ENCODE data around the gene C14orf119.
A peak's percentile ranks its signal among the peaks of the same experiment; 100 is the strongest.

Gene C14orf119

DNA sequence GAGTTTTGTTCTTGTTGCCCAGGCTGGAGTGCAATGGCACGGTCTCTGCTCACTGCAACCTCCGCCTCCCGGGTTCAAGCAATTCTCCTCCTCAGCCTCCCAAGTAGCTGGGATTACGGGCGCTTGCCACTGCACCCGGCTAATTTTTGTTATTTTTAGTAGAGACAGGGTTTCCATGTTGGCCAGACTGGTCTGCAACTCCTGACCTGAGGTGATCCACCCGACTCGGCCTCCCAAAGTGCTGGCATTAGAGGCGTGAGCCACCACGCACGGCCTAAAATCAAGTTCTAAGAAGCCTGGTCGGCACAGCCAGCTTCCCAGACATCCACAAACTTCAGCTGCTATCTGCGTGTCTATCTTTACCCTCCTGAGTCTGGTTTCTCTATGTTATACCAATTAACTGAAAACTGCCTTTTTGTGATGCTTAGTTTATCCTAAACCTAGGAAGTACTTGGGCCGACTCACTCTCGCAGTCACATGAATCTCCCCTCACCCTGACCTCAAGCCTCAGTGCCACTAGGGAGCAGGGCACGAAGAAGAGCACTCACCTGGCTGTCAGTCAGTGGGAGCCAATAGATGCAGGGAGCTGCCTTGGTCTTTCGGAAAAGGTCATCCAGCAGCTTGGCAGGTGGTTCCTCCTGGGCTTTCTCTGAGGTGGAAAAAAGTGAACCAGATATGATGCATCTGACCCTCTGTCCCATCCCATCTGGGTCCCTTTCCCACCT, 34.6 kb upstream of the C14orf119 start:
- Histone ChIP-seq H3K4ac (ENCODE audit: low read depth, low read length) (no peak overlapping the region), H4K91ac (ENCODE audit: low read depth, low read length) (peak overlapping the region; percentile 45), H3K4me3 (ENCODE audit: low read depth, low read length) (no peak overlapping the region), H3K27ac (ENCODE audit: low read depth, low read length) (peak overlapping the region; percentile 84), H3K79me2 (ENCODE audit: control insufficient read depth, insufficient read depth, low read length, poor library complexity) (peaks cover 9% of the 10 kb centered on the region), H3K27me3 (ENCODE audit: insufficient read depth, low read length) (no peaks in the 10 kb centered on the region), H2BK12ac (ENCODE audit: low read length) (peak overlapping the region; percentile 42), H2AK5ac (ENCODE audit: low read length) (peak overlapping the region; percentile 38), H2AFZ (ENCODE audit: insufficient read depth, low read length, poor library complexity) (no peak overlapping the region), H3K9ac (ENCODE audit: low read length) (no peak overlapping the region), H2BK120ac (ENCODE audit: insufficient read depth, low read length, poor library complexity) (no peak overlapping the region), H2BK5ac (ENCODE audit: low read depth, low read length, poor library complexity) (no peak overlapping the region), H3K23ac (ENCODE audit: low read length) (no peak overlapping the region), H3K18ac (ENCODE audit: low read length) (peak overlapping the region; percentile 18), H4K8ac (ENCODE audit: low read depth, low read length) (peak overlapping the region; percentile 70), H3K4me2 (ENCODE audit: low read length) (no peak overlapping the region), H3K36me3 (ENCODE audit: control insufficient read depth in 1 of 2, insufficient read depth in 2 of 2, low read length in 2 of 2) (peaks cover 43 to 54% of the 10 kb centered on the region in 2 experiments), H3K4me1 (ENCODE audit: control insufficient read depth in 1 of 2, insufficient read depth in 2 of 2, low read length in 2 of 2) (peaks cover 26 to 36% of the 10 kb centered on the region in 2 experiments), H3K79me1 (ENCODE audit: low read length) (peaks cover 29% of the 10 kb centered on the region), H3K9me3 (ENCODE audit: insufficient read depth, low read depth, low read length) (no peaks in the 10 kb centered on the region), H4K12ac (ENCODE audit: low read depth, low read length) (no peak overlapping the region), H3K14ac (ENCODE audit: low read length) (no peak overlapping the region)
- DNase-seq: no peak
- no CpG with 5 or more reads among the region's 17 CpGs for WGBS (ENCODE audit: extremely low coverage, insufficient coverage, insufficient read length)

DNA sequence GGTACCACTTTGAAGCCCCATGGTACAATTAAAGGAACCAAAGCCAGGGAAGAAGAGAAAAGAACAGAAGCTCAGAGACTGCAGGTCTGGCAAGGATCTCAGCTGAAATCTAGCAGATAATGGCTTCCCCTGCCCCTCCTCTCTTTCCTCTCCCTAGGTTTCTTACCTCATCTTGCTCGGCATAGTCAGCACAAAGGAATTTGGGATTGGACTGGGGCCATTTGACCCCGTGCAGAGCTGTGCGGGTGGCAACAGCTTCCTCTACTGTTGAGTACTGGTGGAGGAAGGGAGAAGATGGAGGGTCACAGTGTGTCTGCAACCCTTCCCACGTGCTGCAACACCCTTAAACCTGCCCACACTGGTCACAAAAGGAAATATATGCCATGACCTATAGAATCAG, 33.3 kb upstream of the C14orf119 start:
- DNase-seq: peak; percentile 89 to 95
- Histone ChIP-seq H3K4me2 (ENCODE audit: low read length) (no peak overlapping the region), H3K79me1 (ENCODE audit: low read length) (peaks cover 23% of the 10 kb centered on the region), H3K4me1 (ENCODE audit: control insufficient read depth in 1 of 2, insufficient read depth in 2 of 2, low read length in 2 of 2) (peaks cover 26 to 29% of the 10 kb centered on the region in 2 experiments), H2BK120ac (ENCODE audit: insufficient read depth, low read length, poor library complexity) (no peak overlapping the region), H2BK5ac (ENCODE audit: low read depth, low read length, poor library complexity) (peak overlapping the region; percentile 72), H3K36me3 (ENCODE audit: control insufficient read depth in 1 of 2, insufficient read depth in 2 of 2, low read length in 2 of 2) (peaks cover 51 to 65% of the 10 kb centered on the region in 2 experiments), H2BK12ac (ENCODE audit: low read length) (no peak overlapping the region), H2AK5ac (ENCODE audit: low read length) (no peak overlapping the region), H3K27me3 (ENCODE audit: insufficient read depth, low read length) (no peaks in the 10 kb centered on the region), H3K4ac (ENCODE audit: low read depth, low read length) (no peak overlapping the region), H4K8ac (ENCODE audit: low read depth, low read length) (no peak overlapping the region), H3K9ac (ENCODE audit: low read length) (no peak overlapping the region), H4K91ac (ENCODE audit: low read depth, low read length) (no peak overlapping the region), H3K27ac (ENCODE audit: low read depth, low read length) (peak overlapping the region; percentile 93), H4K12ac (ENCODE audit: low read depth, low read length) (no peak overlapping the region), H3K23ac (ENCODE audit: low read length) (no peak overlapping the region), H3K4me3 (ENCODE audit: low read depth, low read length) (no peak overlapping the region), H3K18ac (ENCODE audit: low read length) (peak overlapping the region; percentile 0), H3K14ac (ENCODE audit: low read length) (no peak overlapping the region), H2AFZ (ENCODE audit: insufficient read depth, low read length, poor library complexity) (no peak overlapping the region), H3K79me2 (ENCODE audit: control insufficient read depth, insufficient read depth, low read length, poor library complexity) (peaks cover 8% of the 10 kb centered on the region), H3K9me3 (ENCODE audit: insufficient read depth, low read depth, low read length) (no peaks in the 10 kb centered on the region)
- no CpG with 5 or more reads among the region's 4 CpGs for WGBS (ENCODE audit: extremely low coverage, insufficient coverage, insufficient read length)

DNA sequence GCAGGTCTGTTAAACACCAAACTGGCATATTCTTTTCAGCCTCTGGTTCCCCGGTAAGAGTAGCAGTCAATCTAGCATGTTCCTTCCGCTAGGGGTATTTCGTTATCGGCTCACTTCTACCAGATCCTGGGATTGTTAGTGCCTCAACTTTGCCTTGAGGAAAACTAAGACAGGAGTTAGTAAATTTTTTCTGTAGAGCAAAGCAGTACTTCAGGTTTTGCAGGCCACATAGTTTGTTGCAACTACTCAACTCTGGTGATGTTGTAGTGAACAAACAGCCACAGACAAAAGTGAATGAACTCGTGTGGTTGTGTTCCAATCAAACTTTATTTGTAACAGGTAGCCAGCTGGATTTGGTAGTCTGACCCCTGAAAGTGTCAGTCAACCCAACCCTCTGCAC, 31.7 kb upstream of the C14orf119 start:
- peak overlapping the region; percentile 13 for H3K4me2 ChIP-seq (ENCODE audit: low read length)
- H2AK5ac ChIP-seq (ENCODE audit: low read length): no peak overlapping the region
- no peak overlapping the region for H3K23ac ChIP-seq (ENCODE audit: low read length)
- H3K4me1 ChIP-seq (ENCODE audit: control insufficient read depth in 1 of 2, insufficient read depth in 2 of 2, low read length in 2 of 2): peaks cover 24 to 27% of the 10 kb centered on the region in 2 experiments
- peak overlapping the region; percentile 6 for H4K8ac ChIP-seq (ENCODE audit: low read depth, low read length)
- peaks cover 8% of the 10 kb centered on the region for H3K79me2 ChIP-seq (ENCODE audit: control insufficient read depth, insufficient read depth, low read length, poor library complexity)
- no peak overlapping the region for H3K9ac ChIP-seq (ENCODE audit: low read length)
- H4K91ac ChIP-seq (ENCODE audit: low read depth, low read length): no peak overlapping the region
- H3K9me3 ChIP-seq (ENCODE audit: insufficient read depth, low read depth, low read length): no peaks in the 10 kb centered on the region
- no peak overlapping the region for H2BK120ac ChIP-seq (ENCODE audit: insufficient read depth, low read length, poor library complexity)
- H2BK12ac ChIP-seq (ENCODE audit: low read length): no peak overlapping the region
- no peak overlapping the region for H2AFZ ChIP-seq (ENCODE audit: insufficient read depth, low read length, poor library complexity)
- peak overlapping the region; percentile 28 for H2BK5ac ChIP-seq (ENCODE audit: low read depth, low read length, poor library complexity)
- H3K4me3 ChIP-seq (ENCODE audit: low read depth, low read length): no peak overlapping the region
- H3K79me1 ChIP-seq (ENCODE audit: low read length): peaks cover 16% of the 10 kb centered on the region
- H3K14ac ChIP-seq (ENCODE audit: low read length): no peak overlapping the region
- no CpG with 5 or more reads among the region's 5 CpGs for WGBS (ENCODE audit: extremely low coverage, insufficient coverage, insufficient read length)
- peaks cover 62 to 77% of the 10 kb centered on the region in 2 experiments for H3K36me3 ChIP-seq (ENCODE audit: control insufficient read depth in 1 of 2, insufficient read depth in 2 of 2, low read length in 2 of 2)
- peak overlapping the region; percentile 93 for H3K27ac ChIP-seq (ENCODE audit: low read depth, low read length)
- no peak overlapping the region for H4K12ac ChIP-seq (ENCODE audit: low read depth, low read length)
- H3K4ac ChIP-seq (ENCODE audit: low read depth, low read length): no peak overlapping the region
- no peaks in the 10 kb centered on the region for H3K27me3 ChIP-seq (ENCODE audit: insufficient read depth, low read length)
- peak; percentile 83 to 97 for DNase-seq
- H3K18ac ChIP-seq (ENCODE audit: low read length): no peak overlapping the region

DNA sequence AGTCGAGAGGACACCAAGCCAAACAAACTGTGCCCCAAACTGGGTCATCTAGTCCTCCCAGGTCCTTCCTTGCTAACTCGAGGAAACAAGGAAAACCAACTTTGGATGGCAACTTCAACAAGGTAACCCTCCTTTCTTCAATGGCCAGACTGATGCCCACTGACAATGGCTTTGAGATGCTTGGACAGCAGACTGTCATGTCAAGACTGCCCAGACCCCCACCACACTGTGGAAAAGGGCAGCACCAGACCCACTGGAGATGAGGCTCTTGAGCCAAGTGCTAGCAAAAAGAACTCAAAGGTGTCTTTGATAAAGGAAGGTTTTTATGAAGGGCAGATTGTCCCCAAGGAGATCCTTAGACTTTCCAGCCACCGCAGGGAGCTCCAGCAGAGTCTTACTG, 28.9 kb upstream of the C14orf119 start:
- DNase-seq: no peak
- Histone ChIP-seq H3K14ac (ENCODE audit: low read length) (no peak overlapping the region), H3K4me2 (ENCODE audit: low read length) (no peak overlapping the region), H2BK12ac (ENCODE audit: low read length) (no peak overlapping the region), H3K27me3 (ENCODE audit: insufficient read depth, low read length) (no peaks in the 10 kb centered on the region), H4K12ac (ENCODE audit: low read depth, low read length) (no peak overlapping the region), H3K4ac (ENCODE audit: low read depth, low read length) (peak overlapping the region; percentile 28), H3K9me3 (ENCODE audit: insufficient read depth, low read depth, low read length) (no peaks in the 10 kb centered on the region), H3K18ac (ENCODE audit: low read length) (peak overlapping the region; percentile 24), H3K4me1 (ENCODE audit: control insufficient read depth in 1 of 2, insufficient read depth in 2 of 2, low read length in 2 of 2) (peaks cover 28 to 29% of the 10 kb centered on the region in 2 experiments), H2BK120ac (ENCODE audit: insufficient read depth, low read length, poor library complexity) (no peak overlapping the region), H2AK5ac (ENCODE audit: low read length) (no peak overlapping the region), H3K36me3 (ENCODE audit: control insufficient read depth in 1 of 2, insufficient read depth in 2 of 2, low read length in 2 of 2) (peaks cover 40 to 61% of the 10 kb centered on the region in 2 experiments), H3K27ac (ENCODE audit: low read depth, low read length) (no peak overlapping the region), H3K79me2 (ENCODE audit: control insufficient read depth, insufficient read depth, low read length, poor library complexity) (peaks cover 16% of the 10 kb centered on the region), H3K9ac (ENCODE audit: low read length) (no peak overlapping the region), H2AFZ (ENCODE audit: insufficient read depth, low read length, poor library complexity) (no peak overlapping the region), H2BK5ac (ENCODE audit: low read depth, low read length, poor library complexity) (no peak overlapping the region), H4K8ac (ENCODE audit: low read depth, low read length) (no peak overlapping the region), H3K4me3 (ENCODE audit: low read depth, low read length) (no peak overlapping the region), H4K91ac (ENCODE audit: low read depth, low read length) (no peak overlapping the region), H3K79me1 (ENCODE audit: low read length) (peaks cover 21% of the 10 kb centered on the region), H3K23ac (ENCODE audit: low read length) (no peak overlapping the region)
- no CpG with 5 or more reads among the region's 3 CpGs for WGBS (ENCODE audit: extremely low coverage, insufficient coverage, insufficient read length)

Data from trophoblast cell (in vitro differentiated cells and primary cell).